Fibroblast of villous mesenchyme (primary cell): ENCODE measurements around the gene CYP1B1. TPM values are rescaled to one million over a fixed set of nuclear protein-coding genes. Genes with fewer than 3 reads are reported as not detected.

Experiments used
- DNase-seq: peaks from one replicate; pipeline ENCODE4 v3.0.0-alpha.2; 2010; ENCODE audit warnings: low read depth
- H3K4me3 ChIP-seq: 2 replicates; pipeline ENCODE4 v1.5.1; 2011; ENCODE audit warnings: low read depth, mild to moderate bottlenecking, low read length
- CTCF ChIP-seq: IDR thresholded peaks from 2 replicates; pipeline ENCODE4 v1.5.1; 2012; ENCODE audit warnings: low read depth, mild to moderate bottlenecking, low read length; ENCODE audit not compliant: insufficient read depth
- total RNA-seq: library from RNA; depleted of rRNA; stranded (reverse); fragments of >200 nt; gene quantifications from 2 replicates; pipeline ENCODE4 v1.2.3, GENCODE V29; 2012

The CYP1B1 gene
- total RNA-seq, 1 donor, result 6.5 TPM

GRCh38 chr2:38064801-38065501, 11.0 kb downstream of the CYP1B1 start:
- DNase-seq, result no peak
- H3K4me3 ChIP-seq, result no peak overlapping the region
- TF ChIP-seq CTCF, result no peak

GRCh38 chr2:38060236-38061018, 15.5 kb downstream of the CYP1B1 start:
- no peak for DNase-seq
- no peak overlapping the region for H3K4me3 ChIP-seq
- no peak for TF ChIP-seq CTCF

- no peak for TF ChIP-seq CTCF
- DNase-seq, result no peak
- no peak overlapping the region for H3K4me3 ChIP-seq
These were observed 18.1 kb downstream of the CYP1B1 start for GRCh38 chr2:38057651-38058410.

GRCh38 chr2:38056216-38056615, 19.7 kb downstream of the CYP1B1 start:
- DNase-seq, result no peak
- no peak overlapping the region for H3K4me3 ChIP-seq
- no peak for TF ChIP-seq CTCF

- no peak for TF ChIP-seq CTCF
- peak; percentile 14 for DNase-seq
- no peak overlapping the region for H3K4me3 ChIP-seq
These were observed 30.1 kb downstream of the CYP1B1 start for GRCh38 chr2:38045811-38046210.

- TF ChIP-seq CTCF, result no peak
- no peak overlapping the region for H3K4me3 ChIP-seq
- peak; percentile 23 for DNase-seq
These were observed 36.6 kb downstream of the CYP1B1 start for GRCh38 chr2:38039121-38039910.
